ENCODE measurements around the gene SFT2D1. TPM values are rescaled to one million over a fixed set of nuclear protein-coding genes. Genes with fewer than 3 reads are reported as not detected.

SFT2D1 gene
- total and polyA plus RNA-seq, 2 of the 4 experiments (the other 2 are of a cell fraction): 10.2 to 45.8 TPM

- no peak overlapping the region for H2AFZ ChIP-seq (replicated peaks; ENCODE audit: low read length, poor library complexity)
- no peak overlapping the region for H3K56ac ChIP-seq (ENCODE audit: extremely low read depth, insufficient read depth, low read length)
- in situ Hi-C loops (cut with MboI; ENCODE audit: low sequenced_read_pairs) (no loop called here), dilution Hi-C loops (cut with HindIII; ENCODE audit: low sequenced_read_pairs, unreplicated experiment) (no loop called here), intact Hi-C loops (cut with micrococcal nuclease) (no loop called here)
- H3K9ac ChIP-seq (ENCODE audit: low read depth, low read length): no peak overlapping the region
- H4K5ac ChIP-seq (ENCODE audit: low read depth, low read length): no peak overlapping the region
- no peak overlapping the region for H2BK5ac ChIP-seq (ENCODE audit: low read depth, low read length, poor library complexity, severe bottlenecking)
- peaks cover 10% of the 10 kb centered on the region; the same call in 1 of the 2 replicates for H3K9me1 ChIP-seq (ENCODE audit: insufficient read depth, low read length)
- H4K20me1 ChIP-seq (ENCODE audit: insufficient read depth, low read length): peaks cover 11% of the 10 kb centered on the region
- H3K36me3 ChIP-seq (ENCODE audit: control insufficient read depth, insufficient read depth, low read length): peaks cover 23% of the 10 kb centered on the region
- no peaks in the 10 kb centered on the region for H3K9me3 ChIP-seq (ENCODE audit: control insufficient read depth, insufficient read depth, low read length)
- no peak overlapping the region for H3K4ac ChIP-seq (ENCODE audit: low read depth, low read length)
- H2AK9ac ChIP-seq (replicated peaks; ENCODE audit: low read depth, low read length, poor library complexity): no peak overlapping the region
- no peaks in the 10 kb centered on the region for H3K4me1 ChIP-seq (ENCODE audit: control insufficient read depth, insufficient read depth, low read length)
- WGBS, 2 experiments (ENCODE audit: extremely low coverage in 2 of 2, insufficient read length in 1 of 2): no CpG with 5 or more reads among the region's 5 CpGs
- H3K23ac ChIP-seq (ENCODE audit: low read depth, low read length): no peak overlapping the region
- H3K14ac ChIP-seq (replicated peaks; ENCODE audit: low read depth, low read length): no peak overlapping the region
- DNase-seq (no peak), ATAC-seq (ENCODE audit: low read depth) (no peak)
- no peak overlapping the region for H2BK20ac ChIP-seq (ENCODE audit: low read depth, low read length)
- no TSS peak for BruUV-seq (replicated peaks)
- no peak for TF ChIP-seq POLR2A (IDR thresholded peaks at IDR 0.05; ENCODE audit: low read depth, low read length)
- TF ChIP-seq CEBPB (IDR thresholded peaks at IDR 0.05; ENCODE audit: low read depth, low read length): no peak
- no peak for TF ChIP-seq ELK1 (IDR thresholded peaks at IDR 0.05; ENCODE audit: borderline replicate concordance, low read depth, low read length)
- TF ChIP-seq CTCF (conservative IDR thresholded peaks at IDR 0.05; ENCODE audit: low read depth, low read length): no peak
- TF ChIP-seq SMC3 (IDR thresholded peaks at IDR 0.05; ENCODE audit: low read depth, low read length): no peak
- no peak for TF ChIP-seq MAFK (IDR thresholded peaks at IDR 0.05; ENCODE audit: low read depth, low read length)
- no peak for TF ChIP-seq BHLHE40 (IDR thresholded peaks at IDR 0.05; ENCODE audit: low read depth, low read length)
- no peak for TF ChIP-seq RAD21 (IDR thresholded peaks at IDR 0.05; ENCODE audit: low read length)
- no peak for TF ChIP-seq RFX5 (IDR thresholded peaks at IDR 0.05; ENCODE audit: low read depth, low read length)
- H2AK5ac ChIP-seq (ENCODE audit: low read depth, low read length): no peak overlapping the region
- H2BK120ac ChIP-seq (ENCODE audit: low read depth, low read length): no peak overlapping the region
- CTCF ChIA-PET: interaction anchor here (1.0 kb wide), 1 partner anchor 10 kb away, joined by 3 read pairs; no protein-coding TSS in a partner anchor
- POLR2A ChIA-PET (ENCODE audit: unreplicated experiment): no interaction called here
- no peak overlapping the region for H3K18ac ChIP-seq (ENCODE audit: low read depth, low read length)
- no peak overlapping the region for H4K8ac ChIP-seq (ENCODE audit: low read depth in 2 of 2, low read length in 2 of 2)
- H3K4me3 ChIP-seq (ENCODE audit: insufficient read depth, low read depth, low read length): no peak overlapping the region
- H2BK15ac ChIP-seq (ENCODE audit: low read depth, low read length): no peak overlapping the region
- peaks cover 17 to 24% of the 10 kb centered on the region in 2 experiments for H3K79me1 ChIP-seq (ENCODE audit: low read depth in 1 of 2, low read length in 2 of 2)
- H4K91ac ChIP-seq (ENCODE audit: insufficient read depth, low read depth, low read length): no peak overlapping the region
- no peaks in the 10 kb centered on the region for H3K27me3 ChIP-seq (ENCODE audit: control insufficient read depth, insufficient read depth, low read length)
- H3K27ac ChIP-seq (ENCODE audit: insufficient read depth, low read length): no peak overlapping the region
- H3K4me2 ChIP-seq (ENCODE audit: low read depth, low read length): no peak overlapping the region
Measured at GRCh38 chr6:166323395-166323794, 18.9 kb downstream of the SFT2D1 start.
